Esophagus muscularis mucosa (tissue), 3 donors: ENCODE measurements around the gene AGFG1.

Experiments
- CTCF ChIP-seq, 3 experiments: fragments of 200-600 bp in 2 of 3; fragments of 450-650 bp in 1 of 3; sonication (generic) in 2 of 3; IDR thresholded peaks; one replicate each; pipeline ENCODE4 v1.5.1; 2017 to 2019; ENCODE audit warnings: antibody characterized with exemption in 3 of 3, mild to moderate bottlenecking in 2 of 3, moderate library complexity in 1 of 3
- EP300 ChIP-seq: sonication (generic); formaldehyde crosslinking; IDR thresholded peaks from one replicate; pipeline ENCODE4 v1.6.1; 2017; ENCODE audit warnings: antibody characterized with exemption

GRCh38 chr2:227462972-227463931, 8.7 kb upstream of the AGFG1 start:
- TF ChIP-seq CTCF (IDR thresholded peaks at IDR 0.05) (no peak), EP300 (no peak)
